22Rv1 (cell line): ENCODE results near the gene SPATA32.

ENCODE experiments used
- H3K27ac ChIP-seq: fragments of 450-650 bp; 2 replicates; pipeline ENCODE4 v1.5.1; 2017
- ZFX ChIP-seq: fragments of 450-650 bp; IDR thresholded peaks from 2 replicates; pipeline ENCODE4 v1.6.1; 2017; ENCODE audit warnings: antibody characterized with exemption, borderline replicate concordance
- TF ChIP-seq, protein P1 (sequence below): fragments of 450-650 bp; IDR thresholded peaks from 2 replicates; pipeline ENCODE4 v1.5.1; 2017; ENCODE audit warnings: mild to moderate bottlenecking

SPATA32 gene

DNA sequence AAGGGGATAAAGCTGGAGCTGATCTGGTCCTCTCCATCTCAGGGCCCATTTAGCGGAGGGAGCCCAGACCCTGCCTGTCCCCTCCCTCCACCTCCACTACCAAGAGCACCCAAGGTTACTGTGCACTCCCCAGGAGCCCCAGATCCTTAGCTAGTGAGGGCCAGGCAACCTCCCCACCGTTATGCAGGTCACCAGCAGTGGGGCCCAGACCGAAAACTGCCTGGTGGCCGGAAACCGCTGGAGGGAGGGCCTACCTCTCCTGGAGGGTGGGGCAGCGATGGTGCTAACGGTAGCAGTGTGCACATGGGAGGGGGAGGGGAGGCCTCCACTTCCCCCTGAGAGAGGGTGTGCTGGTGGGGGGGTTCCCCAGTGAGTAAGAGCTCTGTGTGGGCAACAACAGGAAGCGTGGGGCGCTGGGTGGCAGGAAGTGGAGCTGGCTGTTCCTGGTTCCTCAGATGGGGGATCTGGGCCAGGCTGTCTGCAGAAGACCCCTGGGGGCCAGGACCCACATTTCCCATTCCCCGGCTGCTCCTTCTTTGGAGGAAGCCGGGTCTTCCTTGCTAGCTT, 35.8 kb downstream of the SPATA32 start:
- H3K27ac ChIP-seq, result no peak overlapping the region
- no peak for TF ChIP-seq ZFX
- TF ChIP-seq, protein P1, sequence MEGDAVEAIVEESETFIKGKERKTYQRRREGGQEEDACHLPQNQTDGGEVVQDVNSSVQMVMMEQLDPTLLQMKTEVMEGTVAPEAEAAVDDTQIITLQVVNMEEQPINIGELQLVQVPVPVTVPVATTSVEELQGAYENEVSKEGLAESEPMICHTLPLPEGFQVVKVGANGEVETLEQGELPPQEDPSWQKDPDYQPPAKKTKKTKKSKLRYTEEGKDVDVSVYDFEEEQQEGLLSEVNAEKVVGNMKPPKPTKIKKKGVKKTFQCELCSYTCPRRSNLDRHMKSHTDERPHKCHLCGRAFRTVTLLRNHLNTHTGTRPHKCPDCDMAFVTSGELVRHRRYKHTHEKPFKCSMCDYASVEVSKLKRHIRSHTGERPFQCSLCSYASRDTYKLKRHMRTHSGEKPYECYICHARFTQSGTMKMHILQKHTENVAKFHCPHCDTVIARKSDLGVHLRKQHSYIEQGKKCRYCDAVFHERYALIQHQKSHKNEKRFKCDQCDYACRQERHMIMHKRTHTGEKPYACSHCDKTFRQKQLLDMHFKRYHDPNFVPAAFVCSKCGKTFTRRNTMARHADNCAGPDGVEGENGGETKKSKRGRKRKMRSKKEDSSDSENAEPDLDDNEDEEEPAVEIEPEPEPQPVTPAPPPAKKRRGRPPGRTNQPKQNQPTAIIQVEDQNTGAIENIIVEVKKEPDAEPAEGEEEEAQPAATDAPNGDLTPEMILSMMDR, result no peak

DNA sequence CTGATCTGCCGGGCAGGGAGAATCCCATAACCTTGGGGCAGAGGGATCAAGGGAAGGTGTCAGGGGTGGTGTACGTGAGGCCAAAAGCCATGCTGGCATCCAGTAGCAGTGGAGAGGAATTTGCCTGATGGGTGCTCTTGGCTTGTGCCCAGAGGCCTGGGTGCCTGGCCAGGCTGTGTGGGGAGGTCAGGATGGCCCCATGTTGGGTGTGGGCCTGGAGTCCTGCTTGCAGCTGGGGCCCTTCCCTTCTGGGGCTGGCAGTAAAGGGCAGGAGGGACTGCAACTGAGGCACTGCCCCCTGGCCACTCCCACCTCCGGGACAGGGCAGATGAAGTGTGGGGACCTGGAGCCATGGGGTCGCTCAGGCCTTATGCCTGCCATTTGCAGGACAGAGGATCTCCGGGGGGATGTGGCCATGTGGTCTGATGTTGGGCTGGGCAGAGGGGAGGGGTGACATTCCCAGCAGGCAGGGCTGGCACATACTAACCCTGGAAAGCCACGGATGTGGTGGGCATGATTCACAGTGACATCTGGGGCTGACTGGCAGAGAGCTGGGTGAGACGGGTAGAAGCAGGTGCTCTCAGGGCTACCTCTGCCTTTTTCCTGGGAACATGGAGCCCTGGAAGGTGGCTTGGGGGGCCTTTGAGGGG, 36.7 kb downstream of the SPATA32 start:
- H3K27ac ChIP-seq, result no peak overlapping the region
- no peak for TF ChIP-seq ZFX
- TF ChIP-seq, protein P1, result no peak

DNA sequence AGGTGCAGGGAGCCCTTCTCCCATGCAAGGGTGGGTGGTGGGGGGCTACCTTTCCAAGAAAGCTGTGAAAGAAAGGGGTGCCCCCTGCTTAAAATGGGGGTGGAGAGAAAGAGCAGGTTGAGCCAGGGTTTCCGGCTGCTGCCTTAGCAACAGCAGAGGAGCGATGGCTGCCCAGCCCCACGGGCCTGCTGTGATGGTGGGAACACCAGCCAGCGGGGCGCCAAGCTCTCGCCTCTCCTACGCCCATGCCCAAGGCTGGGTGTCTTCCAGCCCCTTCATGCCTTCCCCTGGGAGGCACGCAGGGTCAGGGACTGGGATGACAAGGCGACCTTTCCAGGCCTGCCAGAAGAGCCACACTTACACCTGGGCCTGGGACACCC, 37.2 kb downstream of the SPATA32 start:
- no peak overlapping the region for H3K27ac ChIP-seq
- no peak for TF ChIP-seq ZFX
- TF ChIP-seq, protein P1, result no peak

DNA sequence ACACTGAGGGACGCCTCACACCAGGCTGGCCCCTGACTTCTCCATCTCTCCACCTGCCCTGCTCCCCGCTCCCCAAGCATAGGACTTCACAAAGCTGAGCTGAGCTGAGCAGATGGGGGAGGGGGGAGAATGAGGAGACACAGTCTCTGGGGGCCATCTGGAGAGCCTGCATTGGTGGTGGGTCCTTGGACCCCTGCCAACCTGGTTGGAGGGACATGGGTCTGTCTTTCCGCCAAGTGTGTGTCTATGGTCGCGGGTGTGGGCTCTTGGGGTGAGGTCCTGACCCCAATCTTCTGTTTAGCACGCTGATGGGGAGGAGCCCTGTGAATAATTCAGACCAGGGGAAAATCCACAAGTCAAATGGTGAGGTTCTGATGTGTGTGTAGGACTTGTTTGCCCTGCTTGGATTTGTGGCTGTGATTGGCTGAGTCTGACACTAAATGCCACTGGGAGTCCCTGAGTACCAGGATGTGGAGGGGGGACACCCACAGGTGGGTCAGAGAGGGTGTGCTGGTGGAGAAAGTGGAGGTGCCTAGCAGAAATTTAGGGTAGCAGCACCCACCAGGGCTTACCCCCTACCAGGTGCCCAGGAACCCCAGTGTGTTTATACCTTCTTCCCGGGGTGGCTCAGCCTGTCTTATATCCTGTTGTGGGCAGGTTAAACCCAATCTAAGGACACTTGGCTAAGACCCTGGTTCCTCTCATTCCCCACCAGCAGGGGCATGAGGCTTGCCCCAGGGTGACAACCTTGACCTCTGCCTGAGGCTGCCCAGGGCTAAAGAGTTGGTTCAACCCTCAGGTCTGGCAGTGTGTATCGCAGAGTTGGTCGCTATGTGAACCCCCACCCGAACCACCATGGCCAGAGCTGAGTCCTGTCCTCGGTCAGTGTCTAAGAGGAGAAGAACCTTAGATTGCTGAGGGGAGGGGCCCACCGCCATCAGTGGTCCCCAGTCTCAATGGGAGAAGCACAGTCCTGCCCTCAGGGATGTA, 38.1 kb downstream of the SPATA32 start:
- H3K27ac ChIP-seq, result no peak overlapping the region
- no peak for TF ChIP-seq ZFX
- TF ChIP-seq, protein P1, result no peak

DNA sequence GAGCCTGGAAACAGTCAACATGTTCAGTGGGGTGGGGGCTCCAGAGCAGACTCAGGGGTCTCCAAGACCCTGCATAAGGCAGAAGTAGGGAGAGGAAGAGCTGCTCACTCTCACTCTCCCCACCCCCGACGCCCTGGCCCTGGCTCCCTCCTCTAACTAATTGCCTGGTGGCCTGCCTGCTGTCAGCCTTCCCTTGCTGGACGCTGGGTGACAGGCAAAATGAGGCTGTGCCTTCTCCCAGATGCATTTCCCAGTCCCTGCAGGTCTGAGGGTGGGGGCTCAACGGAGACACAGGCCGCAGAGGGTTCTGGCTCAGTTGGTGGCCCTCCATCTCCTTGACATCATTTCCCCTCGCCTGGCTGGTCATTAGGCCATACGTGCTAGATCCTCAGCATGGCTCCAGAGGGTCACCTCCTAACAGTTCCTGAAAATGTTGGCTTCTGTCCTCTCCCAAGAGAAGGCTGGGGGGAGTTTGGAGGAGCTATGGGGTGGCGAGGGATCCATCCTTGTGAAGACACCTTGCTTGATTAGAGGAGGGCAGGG, 38.8 kb downstream of the SPATA32 start:
- TF ChIP-seq, protein P1, result no peak
- no peak for TF ChIP-seq ZFX
- H3K27ac ChIP-seq, result no peak overlapping the region

DNA sequence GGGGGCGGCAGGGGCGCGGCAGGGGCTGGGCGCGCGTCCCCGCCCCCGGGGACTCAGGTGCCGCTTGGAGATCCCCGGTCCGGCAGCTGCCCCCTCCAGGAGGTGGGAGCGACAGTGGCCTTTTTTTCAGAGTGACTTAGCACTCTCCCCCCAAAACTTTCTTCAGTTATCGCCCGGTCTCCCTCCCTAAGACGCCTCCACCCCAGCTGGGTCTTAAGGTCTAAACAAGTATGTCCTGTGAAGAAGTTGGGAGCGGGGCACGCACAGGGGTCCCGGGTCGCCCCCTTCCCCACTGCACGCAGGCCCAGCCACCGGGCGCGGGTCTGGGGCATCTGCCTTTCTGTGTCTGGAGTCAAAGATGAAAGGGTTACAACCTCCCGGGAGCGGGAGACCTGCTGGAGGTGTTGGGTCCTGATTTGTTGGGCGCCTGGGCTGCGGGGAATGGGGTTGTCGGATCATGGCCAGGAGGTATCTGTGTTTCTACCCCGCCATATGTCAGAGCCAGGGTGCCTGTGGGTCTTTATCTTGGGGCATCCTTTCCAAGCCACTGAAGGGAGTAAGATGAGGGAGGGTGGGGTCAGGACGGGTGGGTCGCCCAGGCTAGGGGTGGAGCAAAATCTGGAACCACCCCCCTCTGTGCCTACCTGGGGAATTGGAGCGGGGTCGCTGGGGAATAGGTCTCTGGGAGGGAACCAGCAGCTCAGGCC, 39.5 kb downstream of the SPATA32 start:
- TF ChIP-seq ZFX, result no peak
- TF ChIP-seq, protein P1, result no peak
- no peak overlapping the region for H3K27ac ChIP-seq
